KMS-11 (cell line): ENCODE measurements around the gene MGST2.
"Not testable (repeated sequence)": the region's sequence is repeated elsewhere in the genome, so short reads cannot be mapped to it uniquely, and the experiment has no call there.

Experiments
- H2AFZ ChIP-seq: fragments of 200-600 bp; sonication (generic); 2 replicates; pipeline ENCODE4 v1.6.1; 2016; ENCODE audit warnings: antibody characterized with exemption, mixed run types, low read depth
- H3K27ac ChIP-seq: fragments of 200-600 bp; sonication (generic); 2 replicates; pipeline ENCODE4 v1.6.1; 2016; ENCODE audit warnings: mild to moderate bottlenecking, mixed run types
- H3K27me3 ChIP-seq: fragments of 200-600 bp; sonication (generic); 2 replicates; pipeline ENCODE4 v1.6.1; 2017; ENCODE audit warnings: mild to moderate bottlenecking, low read depth, mixed run types, moderate library complexity; ENCODE audit not compliant: insufficient read depth
- H3K36me3 ChIP-seq: fragments of 200-600 bp; sonication (generic); 2 replicates; pipeline ENCODE4 v1.6.1; 2017; ENCODE audit warnings: mild to moderate bottlenecking, mixed run types; ENCODE audit not compliant: insufficient read depth
- H3K4me1 ChIP-seq: fragments of 200-600 bp; sonication (generic); 2 replicates; pipeline ENCODE4 v1.6.1; 2016; ENCODE audit warnings: mild to moderate bottlenecking, low read depth, mixed run types; ENCODE audit not compliant: poor library complexity, severe bottlenecking
- H3K4me2 ChIP-seq: fragments of 200-600 bp; sonication (generic); 2 replicates; pipeline ENCODE4 v1.7.0; 2016; ENCODE audit warnings: mild to moderate bottlenecking, mixed run types
- H3K4me3 ChIP-seq: fragments of 200-600 bp; sonication (generic); IDR thresholded peaks from 2 replicates; pipeline ENCODE4 v1.6.1; 2017; ENCODE audit warnings: low read depth, low read length, mixed read lengths; ENCODE audit not compliant: insufficient read depth
- H3K79me2 ChIP-seq: fragments of 200-600 bp; sonication (generic); 2 replicates; pipeline ENCODE4 v1.6.1; 2016; ENCODE audit warnings: low read depth, mixed run types; ENCODE audit not compliant: insufficient read depth
- H3K9ac ChIP-seq: fragments of 200-600 bp; sonication (generic); 2 replicates; pipeline ENCODE4 v1.6.1; 2016; ENCODE audit warnings: mild to moderate bottlenecking, mixed run types
- H4K20me1 ChIP-seq: fragments of 200-600 bp; sonication (generic); 2 replicates; pipeline ENCODE4 v1.6.1; 2016; ENCODE audit warnings: mild to moderate bottlenecking, mixed run types; ENCODE audit not compliant: insufficient read depth
- TF ChIP-seq, protein P1 (sequence below): fragments of 200-600 bp; sonication (generic); conservative IDR thresholded peaks from 2 replicates; pipeline ENCODE4 v1.6.1; 2017; ENCODE audit warnings: low read depth, mild to moderate bottlenecking, antibody characterized with exemption, low read length, moderate library complexity, mixed read lengths

The MGST2 gene

DNA sequence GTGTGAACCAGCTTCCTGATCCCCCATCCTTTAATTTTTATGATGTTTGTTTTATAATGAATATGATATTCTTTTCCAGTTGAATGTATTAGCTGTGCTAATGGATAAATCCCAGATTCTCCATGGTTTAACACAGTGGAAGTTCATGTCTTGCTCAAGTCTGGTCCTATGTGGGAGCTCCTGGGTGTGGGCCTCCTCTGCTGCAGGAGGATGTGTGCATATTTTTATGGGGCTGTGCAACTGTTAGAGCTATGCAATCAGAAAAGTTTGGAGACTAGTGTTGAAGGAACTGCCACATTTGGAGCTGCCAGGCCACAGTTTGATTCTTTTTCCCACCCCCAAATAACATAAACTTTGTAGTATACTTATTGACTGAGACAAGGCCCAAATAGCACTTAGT, 24.8 kb downstream of the MGST2 start:
- no peaks in the 10 kb centered on the region for H3K4me1 ChIP-seq
- TF ChIP-seq, protein P1, sequence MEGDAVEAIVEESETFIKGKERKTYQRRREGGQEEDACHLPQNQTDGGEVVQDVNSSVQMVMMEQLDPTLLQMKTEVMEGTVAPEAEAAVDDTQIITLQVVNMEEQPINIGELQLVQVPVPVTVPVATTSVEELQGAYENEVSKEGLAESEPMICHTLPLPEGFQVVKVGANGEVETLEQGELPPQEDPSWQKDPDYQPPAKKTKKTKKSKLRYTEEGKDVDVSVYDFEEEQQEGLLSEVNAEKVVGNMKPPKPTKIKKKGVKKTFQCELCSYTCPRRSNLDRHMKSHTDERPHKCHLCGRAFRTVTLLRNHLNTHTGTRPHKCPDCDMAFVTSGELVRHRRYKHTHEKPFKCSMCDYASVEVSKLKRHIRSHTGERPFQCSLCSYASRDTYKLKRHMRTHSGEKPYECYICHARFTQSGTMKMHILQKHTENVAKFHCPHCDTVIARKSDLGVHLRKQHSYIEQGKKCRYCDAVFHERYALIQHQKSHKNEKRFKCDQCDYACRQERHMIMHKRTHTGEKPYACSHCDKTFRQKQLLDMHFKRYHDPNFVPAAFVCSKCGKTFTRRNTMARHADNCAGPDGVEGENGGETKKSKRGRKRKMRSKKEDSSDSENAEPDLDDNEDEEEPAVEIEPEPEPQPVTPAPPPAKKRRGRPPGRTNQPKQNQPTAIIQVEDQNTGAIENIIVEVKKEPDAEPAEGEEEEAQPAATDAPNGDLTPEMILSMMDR, result no peak
- no peaks in the 10 kb centered on the region for H3K27me3 ChIP-seq
- no peak overlapping the region for H2AFZ ChIP-seq
- no peak overlapping the region for H3K4me3 ChIP-seq
- H3K36me3 ChIP-seq, result no peaks in the 10 kb centered on the region
- H4K20me1 ChIP-seq, result no peaks in the 10 kb centered on the region
- H3K9ac ChIP-seq, result no peak overlapping the region
- no peaks in the 10 kb centered on the region for H3K79me2 ChIP-seq
- no peak overlapping the region for H3K27ac ChIP-seq
- no peak overlapping the region for H3K4me2 ChIP-seq

DNA sequence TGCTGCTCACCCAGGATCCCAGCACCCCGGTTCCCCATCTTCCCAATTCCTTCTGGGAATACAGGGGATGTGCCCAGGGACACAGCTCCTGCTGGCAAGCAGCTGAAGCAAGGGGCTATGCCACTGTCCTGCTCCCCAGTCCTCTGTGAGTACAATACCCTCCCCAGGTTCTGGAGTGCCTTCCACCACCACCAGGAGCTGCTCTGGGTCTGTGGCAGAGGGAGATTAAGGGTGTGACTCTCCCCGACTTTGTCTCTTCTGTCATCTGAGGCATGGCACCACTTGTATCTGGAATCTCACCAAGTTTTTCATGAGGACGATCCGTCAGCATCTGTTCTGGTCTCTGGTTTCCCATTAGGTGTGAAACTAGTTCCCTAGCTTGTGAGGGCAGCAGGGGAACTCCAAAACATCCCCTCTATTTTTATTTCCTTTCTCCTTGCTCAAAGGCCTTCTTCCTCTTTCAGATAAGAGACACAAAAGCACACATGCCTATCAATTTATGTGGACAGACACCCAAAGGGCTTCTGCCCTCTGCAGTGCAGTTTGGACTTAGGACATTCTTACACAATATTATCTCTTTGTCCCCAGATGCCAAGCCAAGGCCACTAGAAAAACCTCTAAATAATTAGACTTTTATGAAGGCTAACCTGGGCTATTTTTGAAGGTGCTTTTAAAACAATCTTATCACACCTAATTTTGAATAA, 26.8 kb downstream of the MGST2 start:
- H3K4me3 ChIP-seq, result no peak overlapping the region
- no peaks in the 10 kb centered on the region for H3K79me2 ChIP-seq
- no peaks in the 10 kb centered on the region for H4K20me1 ChIP-seq
- TF ChIP-seq, protein P1, result no peak
- H3K4me2 ChIP-seq, result no peak overlapping the region
- H3K36me3 ChIP-seq, result no peaks in the 10 kb centered on the region
- no peak overlapping the region for H3K27ac ChIP-seq
- no peaks in the 10 kb centered on the region for H3K27me3 ChIP-seq
- H3K9ac ChIP-seq, result no peak overlapping the region
- no peaks in the 10 kb centered on the region for H3K4me1 ChIP-seq
- no peak overlapping the region for H2AFZ ChIP-seq

DNA sequence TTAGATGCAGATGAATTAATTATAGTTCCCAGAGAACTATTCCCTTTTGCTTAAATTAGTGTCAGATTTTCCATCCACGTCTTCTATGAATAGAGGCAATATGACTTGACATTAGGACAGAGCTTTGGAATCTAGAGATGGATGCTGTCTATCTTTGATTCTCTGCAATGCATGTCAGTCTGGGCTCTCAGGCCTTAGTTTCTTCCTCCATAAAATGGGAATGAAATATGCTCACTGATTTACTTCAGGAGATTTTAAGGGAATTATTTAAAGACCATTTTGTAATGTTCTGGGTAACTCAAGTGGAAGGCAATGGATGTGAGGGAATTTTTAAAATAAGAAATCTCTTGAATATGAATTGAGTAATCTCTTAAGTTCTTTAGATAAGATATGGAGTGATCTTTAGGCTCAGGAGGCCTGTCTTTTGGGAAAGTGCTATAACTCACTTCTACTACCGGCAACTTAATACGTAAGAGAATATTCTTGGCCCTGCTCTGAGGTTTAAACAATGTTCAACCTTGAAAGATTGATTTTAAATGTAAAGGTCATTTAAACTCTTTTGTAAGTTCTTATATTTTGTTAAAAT, 29.0 kb downstream of the MGST2 start:
- Histone ChIP-seq H4K20me1 (no peaks in the 10 kb centered on the region), H3K79me2 (no peaks in the 10 kb centered on the region), H3K36me3 (no peaks in the 10 kb centered on the region), H3K9ac (no peak overlapping the region), H3K4me2 (no peak overlapping the region), H3K27me3 (no peaks in the 10 kb centered on the region), H3K4me1 (no peaks in the 10 kb centered on the region), H2AFZ (no peak overlapping the region), H3K27ac (no peak overlapping the region), H3K4me3 (no peak overlapping the region)
- TF ChIP-seq, protein P1, result no peak

DNA sequence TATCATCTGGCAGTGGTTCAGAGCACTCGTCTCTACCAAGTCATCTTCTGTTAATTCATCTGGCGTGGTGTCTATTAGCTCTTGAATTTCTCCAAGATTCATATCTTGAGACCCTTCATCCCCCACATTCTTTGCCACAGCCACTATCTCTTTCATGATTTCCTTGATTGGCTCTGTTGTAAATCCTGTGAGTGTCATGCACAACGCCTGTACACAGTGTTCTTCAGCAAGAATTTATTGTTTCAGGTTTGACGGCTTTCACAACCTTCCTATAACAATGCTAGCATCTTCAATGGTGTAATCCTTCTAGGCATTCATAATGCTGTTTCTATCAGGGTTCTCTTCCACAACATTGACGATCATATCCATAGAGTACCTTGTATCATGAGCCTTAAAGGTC, 30.9 kb downstream of the MGST2 start:
- no peaks in the 10 kb centered on the region for H3K79me2 ChIP-seq
- H3K9ac ChIP-seq, result no peak overlapping the region
- TF ChIP-seq, protein P1, result no peak
- no peak overlapping the region for H3K27ac ChIP-seq
- no peaks in the 10 kb centered on the region for H3K36me3 ChIP-seq
- no peaks in the 10 kb centered on the region for H3K4me1 ChIP-seq
- no peaks in the 10 kb centered on the region for H3K27me3 ChIP-seq
- H2AFZ ChIP-seq, result no peak overlapping the region
- no peak overlapping the region for H3K4me2 ChIP-seq
- H4K20me1 ChIP-seq, result no peaks in the 10 kb centered on the region
- no peak overlapping the region for H3K4me3 ChIP-seq

DNA sequence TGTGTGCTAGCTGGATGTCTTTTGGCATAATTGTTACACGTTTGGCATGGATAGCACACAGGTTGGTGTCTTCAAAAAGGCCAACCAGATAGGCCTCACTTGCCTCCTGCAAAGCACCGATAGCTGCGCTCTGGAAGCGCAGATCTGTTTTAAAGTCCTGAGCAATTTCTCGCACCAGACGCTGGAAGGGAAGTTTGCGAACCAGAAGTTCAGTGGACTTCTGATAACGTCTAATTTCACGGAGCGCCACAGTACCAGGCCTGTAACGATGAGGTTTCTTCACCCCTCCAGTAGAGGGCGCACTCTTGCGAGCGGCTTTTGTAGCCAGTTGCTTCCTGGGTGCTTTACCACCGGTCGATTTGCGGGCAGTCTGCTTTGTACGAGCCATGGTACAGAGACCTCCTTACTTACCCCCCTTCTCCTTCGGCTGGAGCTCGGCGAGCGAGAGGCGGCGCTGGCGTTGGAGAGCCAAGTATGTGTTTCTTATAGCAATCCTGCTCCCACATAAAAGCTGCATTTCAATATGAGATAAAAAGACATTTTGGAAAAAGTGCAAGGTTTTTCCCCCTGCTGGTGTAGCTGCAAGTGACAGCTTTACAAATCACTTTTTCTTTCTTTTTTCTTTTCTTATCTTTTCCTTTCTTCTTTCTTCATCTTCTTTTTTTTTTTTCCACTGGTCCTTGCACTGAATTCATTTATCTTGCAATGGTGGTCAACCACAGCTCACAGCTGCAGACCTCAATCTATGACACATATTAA, 32.7 kb downstream of the MGST2 start:
- H3K27me3 ChIP-seq, H3K36me3 ChIP-seq, H3K27ac ChIP-seq, H2AFZ ChIP-seq, H3K4me1 ChIP-seq, H3K4me3 ChIP-seq, H3K9ac ChIP-seq, H3K79me2 ChIP-seq, H4K20me1 ChIP-seq, H3K4me2 ChIP-seq: not testable (repeated sequence)
